H9 (cell line): ENCODE data around the gene TAOK1. TPM values are rescaled to one million over a fixed set of nuclear protein-coding genes. Genes with fewer than 3 reads are reported as not detected.

Experiments used
- DNase-seq: peaks from one replicate; pipeline ENCODE4 v3.0.0-alpha.2; 2017
- H2AFZ ChIP-seq: one replicate; pipeline ENCODE4 v1.6.1; 2013; ENCODE audit warnings: mild to moderate bottlenecking, low read length, control low read depth, moderate library complexity
- H2AK5ac ChIP-seq: 2 replicates; pipeline ENCODE4 v1.6.1; 2013; ENCODE audit warnings: low read length, control low read depth, mixed read lengths; ENCODE audit not compliant: insufficient read length
- H2BK120ac ChIP-seq: one replicate; pipeline ENCODE4 v1.6.1; 2013; ENCODE audit warnings: low read depth, mild to moderate bottlenecking, low read length, control low read depth, inconsistent platforms; ENCODE audit not compliant: poor library complexity, severe bottlenecking
- H2BK12ac ChIP-seq: 2 replicates; pipeline ENCODE4 v1.6.1; 2013; ENCODE audit warnings: low read length, control low read depth, mixed read lengths, low read depth; ENCODE audit not compliant: insufficient read length
- H2BK15ac ChIP-seq: 2 replicates; pipeline ENCODE4 v1.6.1; 2013; ENCODE audit warnings: low read depth, low read length, control low read depth
- H2BK20ac ChIP-seq: one replicate; pipeline ENCODE4 v1.6.1; 2013; ENCODE audit warnings: low read depth, mild to moderate bottlenecking, low read length, control low read depth, inconsistent platforms; ENCODE audit not compliant: poor library complexity, severe bottlenecking
- H2BK5ac ChIP-seq: 2 replicates; pipeline ENCODE4 v1.6.1; 2013; ENCODE audit warnings: low read length, control low read depth, mixed read lengths; ENCODE audit not compliant: insufficient read length
- H3K14ac ChIP-seq: 2 replicates; pipeline ENCODE4 v1.6.1; 2013; ENCODE audit warnings: low read length, control low read depth; ENCODE audit not compliant: insufficient read depth
- H3K18ac ChIP-seq: 2 replicates; pipeline ENCODE4 v1.6.1; 2013; ENCODE audit warnings: low read depth, mild to moderate bottlenecking, mixed read lengths, low read length, control low read depth; ENCODE audit not compliant: insufficient read length
- H3K23ac ChIP-seq: 2 replicates; pipeline ENCODE4 v1.6.1; 2013; ENCODE audit warnings: low read length, control low read depth, mixed read lengths, low read depth; ENCODE audit not compliant: insufficient read length
- H3K23me2 ChIP-seq: 2 replicates; pipeline ENCODE4 v1.6.1; 2013; ENCODE audit warnings: low read depth, mild to moderate bottlenecking, mixed read lengths, low read length, control low read depth; ENCODE audit not compliant: insufficient read length, poor library complexity, severe bottlenecking
- H3K27ac ChIP-seq: 2 replicates; pipeline ENCODE4 v1.5.1; 2013; ENCODE audit warnings: low read length, control low read depth, mixed read lengths, low read depth; ENCODE audit not compliant: insufficient read length
- H3K27me3 ChIP-seq: 2 replicates; pipeline ENCODE4 v1.6.1; 2013; ENCODE audit warnings: low read length, control low read depth, inconsistent platforms; ENCODE audit not compliant: insufficient read depth
- H3K4ac ChIP-seq: 2 replicates; pipeline ENCODE4 v1.6.1; 2013; ENCODE audit warnings: low read depth, mild to moderate bottlenecking, control low read depth, inconsistent platforms, low read length, moderate library complexity
- H3K4me1 ChIP-seq: 2 replicates; pipeline ENCODE4 v1.6.1; 2013; ENCODE audit warnings: low read length, control low read depth, inconsistent platforms; ENCODE audit not compliant: insufficient read depth
- H3K4me2 ChIP-seq: 2 replicates; pipeline ENCODE4 v1.6.1; 2013; ENCODE audit warnings: low read length, control low read depth, mixed read lengths; ENCODE audit not compliant: insufficient read length, insufficient read depth
- H3K56ac ChIP-seq: 2 replicates; pipeline ENCODE4 v1.6.1; 2013; ENCODE audit warnings: low read depth, mild to moderate bottlenecking, mixed read lengths, low read length, control low read depth; ENCODE audit not compliant: insufficient read length
- H3K79me1 ChIP-seq: 2 replicates; pipeline ENCODE4 v1.6.1; 2013; ENCODE audit warnings: low read depth, mild to moderate bottlenecking, moderate library complexity, low read length, control low read depth, inconsistent platforms; ENCODE audit not compliant: insufficient read depth, poor library complexity, severe bottlenecking
- H3K79me2 ChIP-seq: 2 replicates; pipeline ENCODE4 v1.6.1; 2013; ENCODE audit warnings: low read length, control low read depth, inconsistent platforms; ENCODE audit not compliant: insufficient read depth
- H3K9ac ChIP-seq: 2 replicates; pipeline ENCODE4 v1.6.1; 2013; ENCODE audit warnings: low read length, control low read depth, mixed read lengths; ENCODE audit not compliant: insufficient read length; ENCODE audit errors: extremely low read depth
- H3K9me3 ChIP-seq: one replicate; pipeline ENCODE4 v1.6.1; 2013; ENCODE audit warnings: low read depth, low read length, inconsistent platforms; ENCODE audit not compliant: control insufficient read depth
- H3T11ph ChIP-seq: one replicate; pipeline ENCODE4 v1.6.1; 2013; ENCODE audit warnings: mild to moderate bottlenecking, low read length, control low read depth, inconsistent platforms
- H4K20me1 ChIP-seq: one replicate; pipeline ENCODE4 v1.6.1; 2013; ENCODE audit not compliant: control insufficient read depth, insufficient read length, insufficient read depth
- H4K5ac ChIP-seq: 2 replicates; pipeline ENCODE4 v1.6.1; 2013; ENCODE audit warnings: low read depth, mild to moderate bottlenecking, mixed read lengths, low read length, control low read depth; ENCODE audit not compliant: insufficient read length
- H4K8ac ChIP-seq: replicated peaks from 2 replicates; pipeline ENCODE4 v1.6.1; 2013; ENCODE audit warnings: low read length, control low read depth, mixed read lengths, low read depth; ENCODE audit not compliant: insufficient read length
- H4K91ac ChIP-seq: 2 replicates; pipeline ENCODE4 v1.6.1; 2013; ENCODE audit warnings: low read depth, mild to moderate bottlenecking, moderate library complexity, mixed read lengths, low read length, control low read depth; ENCODE audit not compliant: insufficient read length
- H3K27ac Mint-ChIP-seq, 3 experiments: 2 replicates in 2 of 3; 3 replicates in 1 of 3; pipeline ENCODE4 v1.8.0; 2020 to 2021; ENCODE audit warnings: mixed read lengths in 3 of 3, mild to moderate bottlenecking in 1 of 3, moderate library complexity in 1 of 3
- H3K27me3 Mint-ChIP-seq: 2 replicates; pipeline ENCODE4 v1.8.0; 2021; ENCODE audit warnings: low read depth, mild to moderate bottlenecking, moderate library complexity, mixed read lengths
- H3K36me3 Mint-ChIP-seq, 3 experiments: 2 replicates in 2 of 3; 3 replicates in 1 of 3; pipeline ENCODE4 v1.8.0; 2020 to 2021; ENCODE audit warnings: low read depth in 3 of 3, mixed read lengths in 3 of 3; ENCODE audit not compliant: insufficient read depth in 1 of 3
- H3K4me1 Mint-ChIP-seq, 2 experiments: 2 replicates each; pipeline ENCODE4 v1.8.0; 2020; ENCODE audit warnings: mixed read lengths in 2 of 2
- H3K4me3 Mint-ChIP-seq, 2 experiments: 2 replicates in 1 of 2; 3 replicates in 1 of 2; pipeline ENCODE4 v1.8.0; 2020 to 2021; ENCODE audit warnings: mild to moderate bottlenecking in 2 of 2, mixed read lengths in 2 of 2, moderate library complexity in 1 of 2
- H3K9me3 Mint-ChIP-seq, 2 experiments: 2 replicates in 1 of 2; 3 replicates in 1 of 2; pipeline ENCODE4 v1.8.0; 2020; ENCODE audit warnings: mild to moderate bottlenecking in 2 of 2, mixed read lengths in 2 of 2, moderate library complexity in 1 of 2
- CTCF ChIP-seq: fragments of 200-600 bp; sonication (generic); conservative IDR thresholded peaks from 3 replicates; pipeline ENCODE4 v1.8.0; 2021; ENCODE audit warnings: antibody characterized with exemption, mild to moderate bottlenecking
- WGBS: extraction: QIAGEN DNeasy Blood & Tissue Kit; methylation state at CpG from one replicate; pipeline ENCODE4 v1.1.7; 2013; ENCODE audit warnings: missing lambda C conversion rate, low lambda C conversion rate, mixed read lengths; ENCODE audit not compliant: insufficient read length; ENCODE audit errors: extremely low coverage; 5-methylcytosine and 5-hydroxymethylcytosine counted together
- total RNA-seq: library from RNA; stranded (reverse); gene quantifications from 2 replicates; pipeline ENCODE4 v1.2.1, GENCODE V29; 2021

Gene TAOK1
- total RNA-seq, 1 experiment from 2014 or later, result 93.0 TPM

- Histone ChIP-seq H4K5ac (no peak overlapping the region), H3K79me1 (no peaks in the 10 kb centered on the region), H2AK5ac (no peak overlapping the region), H3K79me2 (no peaks in the 10 kb centered on the region), H4K8ac (no peak overlapping the region), H2BK120ac (no peak overlapping the region), H3K9me3 (no peaks in the 10 kb centered on the region), H2BK12ac (no peak overlapping the region), H3T11ph (no peak overlapping the region), H3K18ac (no peak overlapping the region), H2AFZ (no peak overlapping the region), H2BK15ac (no peak overlapping the region), H2BK20ac (no peak overlapping the region), H3K14ac (no peak overlapping the region), H2BK5ac (no peak overlapping the region), H3K4ac (no peak overlapping the region), H3K27me3 (no peaks in the 10 kb centered on the region), H3K4me1 (no peaks in the 10 kb centered on the region), H3K23ac (no peak overlapping the region), H4K91ac (no peak overlapping the region), H3K56ac (no peak overlapping the region), H3K9ac (no peak overlapping the region), H3K23me2 (no peaks in the 10 kb centered on the region), H4K20me1 (no peaks in the 10 kb centered on the region), H3K4me2 (no peak overlapping the region), H3K27ac (no peak overlapping the region)
- peaks cover 35 to 69% (median 61%) of the 10 kb centered on the region in 3 experiments for H3K36me3 Mint-ChIP-seq
- no peaks in the 10 kb centered on the region for H3K27me3 Mint-ChIP-seq
- peaks cover 0 to 4% of the 10 kb centered on the region in 2 experiments; a peak in 2 of 5 replicates for H3K9me3 Mint-ChIP-seq
- no peak overlapping the region for H3K27ac Mint-ChIP-seq
- no peak for TF ChIP-seq CTCF
- H3K4me1 Mint-ChIP-seq, result no peaks in the 10 kb centered on the region
- no CpG with 5 or more reads among the region's 8 CpGs for WGBS
- DNase-seq, result no peak
- H3K4me3 Mint-ChIP-seq, result no peak overlapping the region
These were observed 143.8 kb downstream of the TAOK1 start for GRCh38 chr17:29533976-29534375.
